Large intestine (tissue), 3 donors: ENCODE measurements around the gene CDH13. TPM values are rescaled to one million over a fixed set of nuclear protein-coding genes. Genes with fewer than 3 reads are reported as not detected.

Experiments
- DNase-seq, 2 donors: peaks; one replicate each; pipeline versions ENCODE4 v3.0.0 to v3.0.0-alpha.2; 2013
- H3K27ac ChIP-seq: one replicate; pipeline ENCODE4 v1.5.1; 2013; ENCODE audit warnings: low read length
- H3K27me3 ChIP-seq: 2 replicates; pipeline ENCODE4 v1.6.1; 2013; ENCODE audit warnings: low read length; ENCODE audit not compliant: control insufficient read depth, insufficient read depth
- H3K36me3 ChIP-seq: 2 replicates; pipeline ENCODE4 v1.6.1; 2013; ENCODE audit warnings: low read length; ENCODE audit not compliant: control insufficient read depth, insufficient read depth
- H3K4me1 ChIP-seq: one replicate; pipeline ENCODE4 v1.6.1; 2013; ENCODE audit warnings: low read length; ENCODE audit not compliant: control insufficient read depth, insufficient read depth
- H3K4me3 ChIP-seq: one replicate; pipeline ENCODE4 v1.5.1; 2013; ENCODE audit warnings: low read length
- H3K9me3 ChIP-seq: one replicate; pipeline ENCODE4 v1.6.1; 2013; ENCODE audit warnings: mild to moderate bottlenecking, low read depth, low read length, moderate library complexity; ENCODE audit not compliant: control insufficient read depth
- WGBS: methylation state at CpG from one replicate; pipeline ENCODE4 v1.1.5; 2013; ENCODE audit warnings: low lambda C conversion rate; ENCODE audit not compliant: insufficient coverage; 5-methylcytosine and 5-hydroxymethylcytosine counted together
- polyA plus RNA-seq: library from polyadenylated mRNA; unstranded; fragments of 120-200 nt; gene quantifications from one replicate; pipeline ENCODE4 v1.2.1, GENCODE V29; 2013

CDH13 gene
- polyA plus RNA-seq, 1 donor = 17.1 TPM

- no peaks in the 10 kb centered on the region for H3K9me3 ChIP-seq
- 75% methylated on average over 3 of the region's 14 CpGs for WGBS
- H3K4me3 ChIP-seq = no peak overlapping the region
- no peak overlapping the region for H3K27ac ChIP-seq
- no peaks in the 10 kb centered on the region for H3K27me3 ChIP-seq
- H3K36me3 ChIP-seq = no peaks in the 10 kb centered on the region
- DNase-seq = no peak
- no peaks in the 10 kb centered on the region for H3K4me1 ChIP-seq
Measured at GRCh38 chr16:83345846-83346640, 719.3 kb downstream of the CDH13 start.

GRCh38 chr16:83348991-83349390, 722.2 kb downstream of the CDH13 start:
- DNase-seq = no peak
- no peak overlapping the region for H3K27ac ChIP-seq

GRCh38 chr16:83350481-83350880, 723.7 kb downstream of the CDH13 start:
- Histone ChIP-seq H3K9me3 (no peaks in the 10 kb centered on the region), H3K27ac (no peak overlapping the region), H3K4me3 (no peak overlapping the region), H3K27me3 (no peaks in the 10 kb centered on the region), H3K36me3 (no peaks in the 10 kb centered on the region), H3K4me1 (no peaks in the 10 kb centered on the region)
- no peak for DNase-seq
- WGBS = no CpG with 5 or more reads among the region's 5 CpGs

More at GRCh38 chr16:83348991-83349390, 722.2 kb downstream of the CDH13 start:
- H3K27me3 ChIP-seq = no peaks in the 10 kb centered on the region
- no peaks in the 10 kb centered on the region for H3K9me3 ChIP-seq
- no peak overlapping the region for H3K4me3 ChIP-seq
- no CpG with 5 or more reads among the region's 5 CpGs for WGBS
- H3K4me1 ChIP-seq = no peaks in the 10 kb centered on the region
- H3K36me3 ChIP-seq = no peaks in the 10 kb centered on the region

- no peaks in the 10 kb centered on the region for H3K36me3 ChIP-seq
- no peaks in the 10 kb centered on the region for H3K27me3 ChIP-seq
- DNase-seq = no peak
- H3K4me1 ChIP-seq = no peaks in the 10 kb centered on the region
- no peaks in the 10 kb centered on the region for H3K9me3 ChIP-seq
- 80% methylated on average over 2 of the region's 2 CpGs for WGBS
- H3K4me3 ChIP-seq = no peak overlapping the region
- no peak overlapping the region for H3K27ac ChIP-seq
Measured at GRCh38 chr16:83351846-83352245, 725.1 kb downstream of the CDH13 start.

- H3K27me3 ChIP-seq = no peaks in the 10 kb centered on the region
- no peak overlapping the region for H3K27ac ChIP-seq
- H3K36me3 ChIP-seq = no peaks in the 10 kb centered on the region
- H3K4me1 ChIP-seq = no peaks in the 10 kb centered on the region
- WGBS = no CpG with 5 or more reads among the region's 3 CpGs
- no peak overlapping the region for H3K4me3 ChIP-seq
- no peaks in the 10 kb centered on the region for H3K9me3 ChIP-seq
- no peak for DNase-seq
Measured at GRCh38 chr16:83353241-83353640, 726.5 kb downstream of the CDH13 start.

- no peaks in the 10 kb centered on the region for H3K4me1 ChIP-seq
- no peaks in the 10 kb centered on the region for H3K36me3 ChIP-seq
- H3K9me3 ChIP-seq = no peaks in the 10 kb centered on the region
- no peaks in the 10 kb centered on the region for H3K27me3 ChIP-seq
- no CpG with 5 or more reads among the region's 7 CpGs for WGBS
- no peak overlapping the region for H3K27ac ChIP-seq
- DNase-seq = no peak
- no peak overlapping the region for H3K4me3 ChIP-seq
Measured at GRCh38 chr16:83354015-83354414, 727.2 kb downstream of the CDH13 start.

- no peak for DNase-seq
- WGBS = 80% methylated on average over 1 of the region's 8 CpGs
- H3K9me3 ChIP-seq = no peaks in the 10 kb centered on the region
- H3K27ac ChIP-seq = no peak overlapping the region
- H3K4me1 ChIP-seq = no peaks in the 10 kb centered on the region
- H3K4me3 ChIP-seq = no peak overlapping the region
- H3K36me3 ChIP-seq = no peaks in the 10 kb centered on the region
- no peaks in the 10 kb centered on the region for H3K27me3 ChIP-seq
Measured at GRCh38 chr16:83355570-83356218, 728.9 kb downstream of the CDH13 start.

- Histone ChIP-seq H3K9me3 (no peaks in the 10 kb centered on the region), H3K4me3 (no peak overlapping the region), H3K36me3 (no peaks in the 10 kb centered on the region), H3K27ac (no peak overlapping the region), H3K27me3 (no peaks in the 10 kb centered on the region), H3K4me1 (no peaks in the 10 kb centered on the region)
- peak; percentile 15 for DNase-seq
- no CpG with 5 or more reads among the region's 4 CpGs for WGBS
Measured at GRCh38 chr16:83356266-83356665, 729.5 kb downstream of the CDH13 start.

GRCh38 chr16:83356986-83357385, 730.2 kb downstream of the CDH13 start:
- Histone ChIP-seq H3K9me3 (no peaks in the 10 kb centered on the region), H3K27me3 (no peaks in the 10 kb centered on the region), H3K36me3 (no peaks in the 10 kb centered on the region), H3K4me3 (no peak overlapping the region), H3K27ac (no peak overlapping the region), H3K4me1 (no peaks in the 10 kb centered on the region)
- 83% methylated on average over 1 of the region's 4 CpGs for WGBS
- DNase-seq = no peak

GRCh38 chr16:83363521-83363920, 736.8 kb downstream of the CDH13 start:
- H3K4me3 ChIP-seq = no peak overlapping the region
- no peaks in the 10 kb centered on the region for H3K27me3 ChIP-seq
- no peaks in the 10 kb centered on the region for H3K36me3 ChIP-seq
- H3K27ac ChIP-seq = no peak overlapping the region
- no peak for DNase-seq
- 100% methylated on average over 1 of the region's 4 CpGs for WGBS
- H3K9me3 ChIP-seq = no peaks in the 10 kb centered on the region
- no peaks in the 10 kb centered on the region for H3K4me1 ChIP-seq
